Measurements from ENCODE around the gene DNAI7. TPM values are rescaled to one million over a fixed set of nuclear protein-coding genes. Genes with fewer than 3 reads are reported as not detected.

DNAI7 gene
- total RNA-seq, 1 donor from 2014 or later = 0.23 TPM

DNA sequence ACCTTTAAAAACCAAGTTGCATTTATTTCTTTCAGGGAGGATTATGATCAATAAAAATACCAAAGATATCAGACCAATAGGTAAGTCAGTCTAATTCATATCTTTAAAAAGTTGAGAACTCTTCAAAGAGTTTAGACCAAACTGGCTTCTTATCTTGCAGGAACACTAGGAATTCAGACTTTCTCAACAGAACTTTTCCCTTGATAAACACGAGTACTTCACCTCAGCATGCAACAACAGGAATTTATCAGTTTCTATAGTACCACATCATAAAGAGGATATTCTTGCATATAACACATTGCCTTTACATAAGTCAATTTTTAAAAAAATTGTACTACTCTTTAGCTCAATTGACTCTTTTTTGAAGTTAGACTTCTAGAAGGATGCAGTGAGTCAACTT lies 68.2 kb downstream of the DNAI7 start:
- DNase-seq (ENCODE audit: low read depth) (no peak), FAIRE-seq (no peak)
- H3K9me3 ChIP-seq (ENCODE audit: insufficient read depth, low read depth, low read length) = no peaks in the 10 kb centered on the region
- TF ChIP-seq, protein P1, sequence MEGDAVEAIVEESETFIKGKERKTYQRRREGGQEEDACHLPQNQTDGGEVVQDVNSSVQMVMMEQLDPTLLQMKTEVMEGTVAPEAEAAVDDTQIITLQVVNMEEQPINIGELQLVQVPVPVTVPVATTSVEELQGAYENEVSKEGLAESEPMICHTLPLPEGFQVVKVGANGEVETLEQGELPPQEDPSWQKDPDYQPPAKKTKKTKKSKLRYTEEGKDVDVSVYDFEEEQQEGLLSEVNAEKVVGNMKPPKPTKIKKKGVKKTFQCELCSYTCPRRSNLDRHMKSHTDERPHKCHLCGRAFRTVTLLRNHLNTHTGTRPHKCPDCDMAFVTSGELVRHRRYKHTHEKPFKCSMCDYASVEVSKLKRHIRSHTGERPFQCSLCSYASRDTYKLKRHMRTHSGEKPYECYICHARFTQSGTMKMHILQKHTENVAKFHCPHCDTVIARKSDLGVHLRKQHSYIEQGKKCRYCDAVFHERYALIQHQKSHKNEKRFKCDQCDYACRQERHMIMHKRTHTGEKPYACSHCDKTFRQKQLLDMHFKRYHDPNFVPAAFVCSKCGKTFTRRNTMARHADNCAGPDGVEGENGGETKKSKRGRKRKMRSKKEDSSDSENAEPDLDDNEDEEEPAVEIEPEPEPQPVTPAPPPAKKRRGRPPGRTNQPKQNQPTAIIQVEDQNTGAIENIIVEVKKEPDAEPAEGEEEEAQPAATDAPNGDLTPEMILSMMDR (IDR thresholded peaks at IDR 0.05; ENCODE audit: insufficient read depth, low read depth, low read length) = no peak
- H3K27ac ChIP-seq (ENCODE audit: low read depth, low read length) = no peak overlapping the region
- no peak overlapping the region for H3K27ac Mint-ChIP-seq (ENCODE audit: unreplicated experiment)
- H3K9me3 Mint-ChIP-seq (ENCODE audit: unreplicated experiment) = no peaks in the 10 kb centered on the region
- H3K4me1 Mint-ChIP-seq (ENCODE audit: low read depth, unreplicated experiment) = no peaks in the 10 kb centered on the region
- no peak overlapping the region for H3K4me3 Mint-ChIP-seq (ENCODE audit: unreplicated experiment)
- no peaks in the 10 kb centered on the region for H3K36me3 ChIP-seq (ENCODE audit: insufficient read depth, low read length)
- no peak overlapping the region for H3K4me2 ChIP-seq (ENCODE audit: low read length)
- H2AFZ ChIP-seq (ENCODE audit: low read depth, low read length) = no peak overlapping the region
- no peaks in the 10 kb centered on the region for H3K4me1 ChIP-seq (ENCODE audit: insufficient read depth, low read length)
- no peaks in the 10 kb centered on the region for H3K79me2 ChIP-seq (ENCODE audit: insufficient read depth, low read length)
- H4K20me1 ChIP-seq (ENCODE audit: insufficient read depth, low read length) = no peaks in the 10 kb centered on the region
- H3K27me3 Mint-ChIP-seq (ENCODE audit: low read depth, unreplicated experiment) = peaks cover 2% of the 10 kb centered on the region
- H3K27me3 ChIP-seq (ENCODE audit: insufficient read depth, low read length) = no peaks in the 10 kb centered on the region
- H3K4me3 ChIP-seq (ENCODE audit: insufficient read depth, low read depth, low read length) = no peak overlapping the region
- no peak overlapping the region for H3K9ac ChIP-seq (ENCODE audit: low read length)
- no peaks in the 10 kb centered on the region for H3K36me3 Mint-ChIP-seq (ENCODE audit: low read depth, unreplicated experiment)

DNA sequence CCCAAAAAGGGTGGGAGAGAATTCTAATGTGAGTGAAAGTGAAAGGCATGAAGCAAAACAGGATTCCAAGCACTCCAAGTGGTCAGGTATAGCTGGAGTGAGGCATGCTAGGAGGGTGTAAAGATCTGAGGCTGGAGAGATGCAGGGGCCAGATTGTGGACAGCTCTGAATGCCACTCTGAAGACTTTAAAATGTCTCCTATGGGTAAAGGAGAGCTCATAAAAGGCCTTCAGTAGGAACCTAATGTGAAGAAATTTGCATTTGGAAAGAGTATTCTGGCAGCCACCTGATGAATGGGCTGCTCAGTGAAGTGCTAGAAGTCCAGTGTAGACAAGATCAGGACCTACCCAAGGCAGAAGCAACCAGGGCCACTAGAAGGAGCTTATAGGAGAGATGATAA lies 68.9 kb downstream of the DNAI7 start:
- no peaks in the 10 kb centered on the region for H4K20me1 ChIP-seq (ENCODE audit: insufficient read depth, low read length)
- Mint-ChIP-seq H3K27me3 (ENCODE audit: low read depth, unreplicated experiment) (peaks cover 2% of the 10 kb centered on the region), H3K4me3 (ENCODE audit: unreplicated experiment) (no peak overlapping the region), H3K4me1 (ENCODE audit: low read depth, unreplicated experiment) (no peaks in the 10 kb centered on the region), H3K36me3 (ENCODE audit: low read depth, unreplicated experiment) (no peaks in the 10 kb centered on the region), H3K27ac (ENCODE audit: unreplicated experiment) (no peak overlapping the region), H3K9me3 (ENCODE audit: unreplicated experiment) (no peaks in the 10 kb centered on the region)
- no peaks in the 10 kb centered on the region for H3K9me3 ChIP-seq (ENCODE audit: insufficient read depth, low read depth, low read length)
- H3K27me3 ChIP-seq (ENCODE audit: insufficient read depth, low read length) = no peaks in the 10 kb centered on the region
- no peak for FAIRE-seq
- TF ChIP-seq, protein P1 (IDR thresholded peaks at IDR 0.05; ENCODE audit: insufficient read depth, low read depth, low read length) = no peak
- TF ChIP-seq EZH2 (IDR thresholded peaks at IDR 0.05; ENCODE audit: insufficient read depth, low read length) = no peak
- no peak overlapping the region for H3K9ac ChIP-seq (ENCODE audit: low read length)
- no peak overlapping the region for H3K4me2 ChIP-seq (ENCODE audit: low read length)
- no peak for DNase-seq (ENCODE audit: low read depth)
- no peaks in the 10 kb centered on the region for H3K4me1 ChIP-seq (ENCODE audit: insufficient read depth, low read length)
- H2AFZ ChIP-seq (ENCODE audit: low read depth, low read length) = no peak overlapping the region
- no peaks in the 10 kb centered on the region for H3K36me3 ChIP-seq (ENCODE audit: insufficient read depth, low read length)
- H3K4me3 ChIP-seq (ENCODE audit: insufficient read depth, low read depth, low read length) = no peak overlapping the region
- H3K27ac ChIP-seq (ENCODE audit: low read depth, low read length) = no peak overlapping the region
- no peaks in the 10 kb centered on the region for H3K79me2 ChIP-seq (ENCODE audit: insufficient read depth, low read length)

DNA sequence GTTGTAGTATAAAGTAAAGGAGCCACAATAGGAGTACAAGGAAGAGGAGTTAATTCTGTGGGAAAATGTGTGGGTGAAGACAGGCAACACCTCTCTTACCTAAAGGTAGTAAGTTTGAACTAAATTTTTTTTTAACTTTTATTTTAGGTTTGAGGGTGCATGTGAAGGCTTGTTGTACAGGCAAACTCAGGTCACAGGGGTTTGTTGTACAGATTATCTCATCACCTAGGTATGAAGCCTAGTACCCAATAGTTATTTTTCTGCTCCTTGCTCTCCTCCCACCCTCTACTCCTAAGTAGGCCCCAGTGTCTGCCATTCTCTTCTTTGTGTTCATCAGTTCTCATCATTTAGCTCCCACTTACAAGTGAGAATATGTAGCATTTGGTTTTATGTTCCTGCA lies 70.5 kb downstream of the DNAI7 start:
- FAIRE-seq (no peak), DNase-seq (ENCODE audit: low read depth) (no peak)
- no peaks in the 10 kb centered on the region for H3K4me1 ChIP-seq (ENCODE audit: insufficient read depth, low read length)
- no peak for TF ChIP-seq EZH2 (IDR thresholded peaks at IDR 0.05; ENCODE audit: insufficient read depth, low read length)
- TF ChIP-seq, protein P1 (IDR thresholded peaks at IDR 0.05; ENCODE audit: insufficient read depth, low read depth, low read length) = no peak
- Mint-ChIP-seq H3K4me3 (ENCODE audit: unreplicated experiment) (no peak overlapping the region), H3K4me1 (ENCODE audit: low read depth, unreplicated experiment) (no peaks in the 10 kb centered on the region), H3K27me3 (ENCODE audit: low read depth, unreplicated experiment) (peaks cover 2% of the 10 kb centered on the region), H3K9me3 (ENCODE audit: unreplicated experiment) (no peaks in the 10 kb centered on the region), H3K36me3 (ENCODE audit: low read depth, unreplicated experiment) (no peaks in the 10 kb centered on the region), H3K27ac (ENCODE audit: unreplicated experiment) (no peak overlapping the region)
- no peak overlapping the region for H3K27ac ChIP-seq (ENCODE audit: low read depth, low read length)
- H3K27me3 ChIP-seq (ENCODE audit: insufficient read depth, low read length) = no peaks in the 10 kb centered on the region
- H3K4me2 ChIP-seq (ENCODE audit: low read length) = no peak overlapping the region
- H3K79me2 ChIP-seq (ENCODE audit: insufficient read depth, low read length) = no peaks in the 10 kb centered on the region
- H3K9me3 ChIP-seq (ENCODE audit: insufficient read depth, low read depth, low read length) = no peaks in the 10 kb centered on the region
- no peaks in the 10 kb centered on the region for H4K20me1 ChIP-seq (ENCODE audit: insufficient read depth, low read length)
- no peak overlapping the region for H2AFZ ChIP-seq (ENCODE audit: low read depth, low read length)
- H3K4me3 ChIP-seq (ENCODE audit: insufficient read depth, low read depth, low read length) = no peak overlapping the region
- H3K36me3 ChIP-seq (ENCODE audit: insufficient read depth, low read length) = no peaks in the 10 kb centered on the region
- no peak overlapping the region for H3K9ac ChIP-seq (ENCODE audit: low read length)
